ENCODE results near the gene OLIG3. TPM values are rescaled to one million over a fixed set of nuclear protein-coding genes. Genes with fewer than 3 reads are reported as not detected.

Gene OLIG3
- total RNA-seq, 4 donors from 2014 or later: not detected

GRCh38 chr6:137531376-137532092, 37.3 kb upstream of the OLIG3 start:
- 76 to 86% methylated on average over 7 of the region's 7 CpGs for WGBS, 2 donors
- no peak overlapping the region for H3K27ac ChIP-seq
- no peaks in the 10 kb centered on the region for H3K36me3 ChIP-seq
- H3K9me3 ChIP-seq: no peaks in the 10 kb centered on the region
- H3K4me1 ChIP-seq: no peaks in the 10 kb centered on the region
- H3K27me3 ChIP-seq: peaks cover 0 to 17% (median 0%) of the 10 kb centered on the region in 4 donors
- TF ChIP-seq CTCF (IDR thresholded peaks at IDR 0.05): no peak
- TF ChIP-seq POLR2A (IDR thresholded peaks at IDR 0.05): no peak
- DNase-seq: no peak
- H3K4me3 ChIP-seq: no peak overlapping the region
- intact Hi-C loops (cut with DNase I): no loop called here

GRCh38 chr6:137530404-137530803, 36.2 kb upstream of the OLIG3 start:
- Histone ChIP-seq H3K4me1 (no peaks in the 10 kb centered on the region), H3K27me3 (peaks cover 0 to 17% (median 0%) of the 10 kb centered on the region in 4 donors), H3K9me3 (peaks cover 0 to 6% (median 0%) of the 10 kb centered on the region in 3 donors), H3K4me3 (no peak overlapping the region), H3K27ac (no peak overlapping the region), H3K36me3 (no peaks in the 10 kb centered on the region)
- DNase-seq: no peak
- TF ChIP-seq CTCF (IDR thresholded peaks at IDR 0.05): no peak
- no peak for TF ChIP-seq POLR2A (IDR thresholded peaks at IDR 0.05)
- intact Hi-C loops (cut with DNase I): no loop called here
- 58 to 67% methylated on average over 1 of the region's 1 CpG for WGBS, 2 donors

- Histone ChIP-seq H3K9me3 (peaks cover 0 to 6% (median 0%) of the 10 kb centered on the region in 3 donors), H3K4me3 (no peak overlapping the region), H3K27ac (no peak overlapping the region), H3K4me1 (no peaks in the 10 kb centered on the region), H3K27me3 (peaks cover 0 to 38% (median 0%) of the 10 kb centered on the region in 4 donors), H3K36me3 (no peaks in the 10 kb centered on the region)
- 49 to 59% methylated on average over 6 of the region's 7 CpGs for WGBS, 2 donors
- DNase-seq: no peak
- no peak for TF ChIP-seq CTCF (IDR thresholded peaks at IDR 0.05)
- no peak for TF ChIP-seq POLR2A (IDR thresholded peaks at IDR 0.05)
- intact Hi-C loops (cut with DNase I): no loop called here
Observed at GRCh38 chr6:137522831-137523230, 28.6 kb upstream of the OLIG3 start.

- Histone ChIP-seq H3K27me3 (peaks cover 0 to 43% (median 0%) of the 10 kb centered on the region in 4 donors), H3K36me3 (no peaks in the 10 kb centered on the region), H3K9me3 (peaks cover 0 to 6% (median 0%) of the 10 kb centered on the region in 3 donors), H3K27ac (no peak overlapping the region), H3K4me3 (no peak overlapping the region), H3K4me1 (no peaks in the 10 kb centered on the region)
- no peak for DNase-seq
- WGBS, 2 donors: 24 to 68% methylated on average over 2 of the region's 2 CpGs
- no peak for TF ChIP-seq CTCF (IDR thresholded peaks at IDR 0.05)
- intact Hi-C loops (cut with DNase I): no loop called here
Observed at GRCh38 chr6:137522198-137522798, 28.1 kb upstream of the OLIG3 start.

- intact Hi-C loops (cut with DNase I): no loop called here
- no peaks in the 10 kb centered on the region for H3K4me1 ChIP-seq
- no peak for DNase-seq
- H3K36me3 ChIP-seq: no peaks in the 10 kb centered on the region
- H3K9me3 ChIP-seq: no peaks in the 10 kb centered on the region
- 82 to 86% methylated on average over 4 of the region's 4 CpGs for WGBS, 2 donors
- no peak overlapping the region for H3K27ac ChIP-seq
- TF ChIP-seq POLR2A (IDR thresholded peaks at IDR 0.05) (no peak), CTCF (IDR thresholded peaks at IDR 0.05) (no peak)
- peaks cover 0 to 56% (median 0%) of the 10 kb centered on the region in 4 donors for H3K27me3 ChIP-seq
- H3K4me3 ChIP-seq: no peak overlapping the region
Observed at GRCh38 chr6:137520520-137520919, 26.3 kb upstream of the OLIG3 start.

Data from esophagus squamous epithelium (tissue), 5 donors.